ENCODE results near the gene NPTX2.

NPTX2 gene

GRCh38 chr7:98668255-98668654 lies 51.2 kb downstream of the NPTX2 start:
- no peaks in the 10 kb centered on the region for H3K36me3 ChIP-seq (replicated peaks; ENCODE audit: low read depth, low read length)
- no peaks in the 10 kb centered on the region for H3K4me1 ChIP-seq (ENCODE audit: low read length)
- TF ChIP-seq EZH2phosphoT487 (IDR thresholded peaks at IDR 0.05; ENCODE audit: low read depth) (no peak), CTCF (IDR thresholded peaks at IDR 0.05; ENCODE audit: low read depth, low read length) (no peak)
- no peak overlapping the region for H2AFZ ChIP-seq (ENCODE audit: low read depth, low read length)
- H3K79me2 ChIP-seq (ENCODE audit: low read length), result no peaks in the 10 kb centered on the region
- no peaks in the 10 kb centered on the region for H4K20me1 ChIP-seq (ENCODE audit: insufficient read depth, low read length)
- H3K9ac ChIP-seq (ENCODE audit: low read length), result no peak overlapping the region
- H3K27ac ChIP-seq (ENCODE audit: low read length), result no peak overlapping the region
- H3K4me2 ChIP-seq (ENCODE audit: low read length), result no peak overlapping the region
- no peak overlapping the region for H3K4me3 ChIP-seq (ENCODE audit: low read length)
- no peaks in the 10 kb centered on the region; the same call in 1 of the 2 replicates for H3K27me3 ChIP-seq (ENCODE audit: low read depth, low read length)
- H3K9me3 ChIP-seq (ENCODE audit: insufficient read depth, low read length), result no peaks in the 10 kb centered on the region

DNA sequence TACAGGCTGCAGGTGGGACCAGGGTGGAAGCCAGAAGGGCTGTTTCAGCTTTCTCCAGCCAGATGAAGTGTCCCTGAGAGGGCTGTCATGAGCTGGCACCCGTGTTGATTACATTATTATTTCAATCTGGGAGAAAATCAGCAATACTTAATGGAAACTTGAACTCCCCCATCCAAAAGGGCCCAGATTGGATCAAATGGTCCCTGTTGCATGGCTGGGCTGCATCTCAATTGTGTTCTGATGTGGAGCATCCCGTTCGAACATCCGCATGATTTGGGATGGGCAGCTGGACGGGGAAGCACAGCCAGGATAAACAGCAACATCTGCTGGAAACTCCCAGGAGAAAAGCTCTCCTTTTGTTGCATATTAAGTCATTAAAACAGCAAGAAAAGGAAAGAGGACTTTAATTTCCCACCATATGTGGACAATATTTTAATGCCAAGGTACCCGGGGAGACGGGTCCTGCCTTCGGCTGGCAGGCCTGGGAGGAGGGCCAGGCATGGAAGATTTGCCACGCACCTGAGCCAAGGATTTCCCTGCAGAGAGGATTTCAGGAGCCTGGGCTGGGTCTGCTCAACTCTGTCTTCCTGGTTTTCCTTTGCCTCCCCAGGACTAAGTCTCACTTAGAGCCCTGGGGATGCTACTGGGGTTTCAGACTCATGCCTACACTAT lies 52.4 kb downstream of the NPTX2 start:
- peaks cover 4% of the 10 kb centered on the region; the same call in 1 of the 2 replicates for H3K27me3 ChIP-seq (ENCODE audit: low read depth, low read length)
- H3K79me2 ChIP-seq (ENCODE audit: low read length), result no peaks in the 10 kb centered on the region
- H3K27ac ChIP-seq (ENCODE audit: low read length), result no peak overlapping the region
- H3K4me1 ChIP-seq (ENCODE audit: low read length), result no peaks in the 10 kb centered on the region
- no peaks in the 10 kb centered on the region for H4K20me1 ChIP-seq (ENCODE audit: insufficient read depth, low read length)
- H2AFZ ChIP-seq (ENCODE audit: low read depth, low read length), result no peak overlapping the region
- no peaks in the 10 kb centered on the region for H3K9me3 ChIP-seq (ENCODE audit: insufficient read depth, low read length)
- TF ChIP-seq EZH2phosphoT487 (IDR thresholded peaks at IDR 0.05; ENCODE audit: low read depth) (no peak), CTCF (IDR thresholded peaks at IDR 0.05; ENCODE audit: low read depth, low read length) (no peak)
- no peaks in the 10 kb centered on the region for H3K36me3 ChIP-seq (replicated peaks; ENCODE audit: low read depth, low read length)
- H3K4me3 ChIP-seq (ENCODE audit: low read length), result no peak overlapping the region
- H3K4me2 ChIP-seq (ENCODE audit: low read length), result no peak overlapping the region
- H3K9ac ChIP-seq (ENCODE audit: low read length), result no peak overlapping the region

DNA sequence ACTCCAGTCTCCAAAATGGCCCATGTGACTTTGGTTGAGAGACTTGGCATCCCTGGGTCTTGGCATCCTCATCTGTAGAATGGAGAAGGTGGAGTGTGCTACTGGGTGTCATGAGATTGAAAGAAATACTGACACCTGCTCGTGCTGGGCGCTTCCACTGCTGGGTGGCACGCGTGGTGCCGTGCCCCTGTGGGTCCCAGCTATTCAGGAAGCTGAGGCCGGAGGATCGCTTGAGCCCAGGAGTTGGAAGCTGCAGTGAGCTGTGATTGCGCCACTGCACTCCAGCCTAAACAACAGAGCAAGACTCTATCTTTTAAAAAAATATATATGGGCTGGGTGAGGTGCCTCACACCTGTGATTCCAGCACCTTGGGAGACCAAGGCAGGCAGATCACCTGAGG lies 53.1 kb downstream of the NPTX2 start:
- no peak for TF ChIP-seq EZH2phosphoT487 (IDR thresholded peaks at IDR 0.05; ENCODE audit: low read depth)
- no peak for TF ChIP-seq CTCF (IDR thresholded peaks at IDR 0.05; ENCODE audit: low read depth, low read length)
- no peaks in the 10 kb centered on the region for H4K20me1 ChIP-seq (ENCODE audit: insufficient read depth, low read length)
- H3K4me1 ChIP-seq (ENCODE audit: low read length), result no peaks in the 10 kb centered on the region
- H3K4me3 ChIP-seq (ENCODE audit: low read length), result no peak overlapping the region
- H3K27me3 ChIP-seq (ENCODE audit: low read depth, low read length), result peaks cover 4% of the 10 kb centered on the region; the same call in 1 of the 2 replicates
- no peaks in the 10 kb centered on the region for H3K9me3 ChIP-seq (ENCODE audit: insufficient read depth, low read length)
- H3K27ac ChIP-seq (ENCODE audit: low read length), result no peak overlapping the region
- H3K79me2 ChIP-seq (ENCODE audit: low read length), result no peaks in the 10 kb centered on the region
- H3K36me3 ChIP-seq (replicated peaks; ENCODE audit: low read depth, low read length), result no peaks in the 10 kb centered on the region
- no peak overlapping the region for H3K4me2 ChIP-seq (ENCODE audit: low read length)
- no peak overlapping the region for H2AFZ ChIP-seq (ENCODE audit: low read depth, low read length)
- H3K9ac ChIP-seq (ENCODE audit: low read length), result no peak overlapping the region

GRCh38 chr7:98671733-98672331 lies 54.7 kb downstream of the NPTX2 start:
- TF ChIP-seq CTCF (IDR thresholded peaks at IDR 0.05; ENCODE audit: low read depth, low read length) (no peak), EZH2phosphoT487 (IDR thresholded peaks at IDR 0.05; ENCODE audit: low read depth) (no peak)
- Histone ChIP-seq H4K20me1 (ENCODE audit: insufficient read depth, low read length) (no peaks in the 10 kb centered on the region), H3K4me3 (ENCODE audit: low read length) (no peak overlapping the region), H3K36me3 (replicated peaks; ENCODE audit: low read depth, low read length) (no peaks in the 10 kb centered on the region), H3K9me3 (ENCODE audit: insufficient read depth, low read length) (no peaks in the 10 kb centered on the region), H3K79me2 (ENCODE audit: low read length) (no peaks in the 10 kb centered on the region), H3K4me1 (ENCODE audit: low read length) (no peaks in the 10 kb centered on the region), H3K9ac (ENCODE audit: low read length) (no peak overlapping the region), H3K27ac (ENCODE audit: low read length) (no peak overlapping the region), H2AFZ (ENCODE audit: low read depth, low read length) (no peak overlapping the region), H3K27me3 (ENCODE audit: low read depth, low read length) (peaks cover 4% of the 10 kb centered on the region; the same call in 1 of the 2 replicates), H3K4me2 (ENCODE audit: low read length) (no peak overlapping the region)
